OCI-M1 (cell line): ENCODE data around the gene CMAS.
A peak's percentile ranks its signal among the peaks of the same experiment; 100 is the strongest.
"Not testable (repeated sequence)": the region's sequence is repeated elsewhere in the genome, so short reads cannot be mapped to it uniquely, and the experiment has no call there.

ENCODE experiments used
- DNase-seq: peaks from one replicate; lab custom pipeline; 2025; lab: John Stamatoyannopoulos, UW

Gene CMAS

DNA sequence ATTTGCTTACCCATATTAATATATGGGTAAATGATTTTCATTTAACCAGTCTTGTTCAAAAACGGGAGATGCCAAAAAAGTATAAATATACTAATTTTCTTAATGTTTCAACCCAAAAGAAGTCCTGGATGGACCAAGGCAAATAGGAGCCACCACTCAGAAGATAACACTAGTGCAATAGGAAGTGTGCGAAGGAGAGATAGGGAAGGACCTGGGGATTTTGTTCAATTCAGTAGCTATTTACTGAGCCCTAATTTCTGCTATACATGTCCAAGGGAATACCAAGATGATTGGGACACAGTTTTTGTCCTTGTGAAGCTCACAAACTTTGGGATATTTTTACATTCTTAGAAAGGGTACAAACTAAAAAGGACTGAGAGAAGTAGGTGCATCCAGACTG lies 1.5 kb downstream of the CMAS start:
- peak; percentile 67 for DNase-seq

DNA sequence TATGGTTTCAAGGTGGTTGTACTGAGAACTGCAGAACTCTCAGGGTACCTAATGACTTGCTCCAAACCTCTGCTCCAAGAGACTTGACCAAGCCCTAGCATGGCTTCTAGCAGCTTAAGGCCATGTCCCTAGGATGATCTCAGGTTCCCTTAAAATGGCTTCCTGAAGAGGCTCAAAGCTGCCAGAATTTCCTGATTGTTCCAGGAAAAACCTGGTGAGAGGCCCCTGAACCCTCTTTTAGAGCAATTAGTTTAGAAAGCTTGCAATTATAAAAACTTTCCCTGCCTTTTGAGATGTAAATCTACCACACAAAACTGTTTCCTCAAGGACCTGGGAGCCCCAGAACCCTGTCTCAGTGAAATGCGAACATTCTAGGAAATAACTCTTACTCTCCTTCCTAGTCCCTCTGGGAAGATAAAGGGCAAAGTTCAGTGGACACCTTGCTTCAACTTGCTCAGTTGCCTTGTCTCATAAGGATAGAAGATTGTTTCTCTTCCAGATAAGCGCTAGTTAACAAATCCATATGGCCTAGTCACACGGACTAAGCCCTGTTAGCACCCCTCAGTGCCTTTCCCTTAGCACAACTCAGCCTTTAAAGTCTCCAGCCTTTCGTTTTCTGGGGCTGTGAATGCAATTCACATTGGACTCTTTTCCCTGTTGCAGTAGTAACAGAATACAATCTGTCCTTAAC lies 2.5 kb downstream of the CMAS start:
- DNase-seq: no peak

DNA sequence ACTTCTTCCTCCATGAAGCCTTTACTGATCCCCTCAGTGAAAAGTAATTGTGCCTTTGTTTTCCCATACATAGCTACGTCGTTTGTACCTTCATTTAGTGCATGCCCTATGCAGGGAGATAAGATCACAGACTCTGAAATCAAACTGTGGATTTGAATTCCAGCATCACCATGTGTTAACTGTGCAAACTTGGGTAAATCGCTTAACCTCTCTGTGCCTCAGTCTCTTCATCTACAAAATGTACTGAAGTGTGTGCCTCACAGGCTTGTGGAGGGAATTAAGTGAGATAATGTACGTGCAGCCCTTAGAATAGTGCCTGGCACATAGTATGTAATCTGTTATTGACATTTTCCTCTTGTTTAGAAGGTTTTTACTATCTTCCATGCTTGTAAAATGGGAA lies 4.1 kb downstream of the CMAS start:
- no peak for DNase-seq

DNA sequence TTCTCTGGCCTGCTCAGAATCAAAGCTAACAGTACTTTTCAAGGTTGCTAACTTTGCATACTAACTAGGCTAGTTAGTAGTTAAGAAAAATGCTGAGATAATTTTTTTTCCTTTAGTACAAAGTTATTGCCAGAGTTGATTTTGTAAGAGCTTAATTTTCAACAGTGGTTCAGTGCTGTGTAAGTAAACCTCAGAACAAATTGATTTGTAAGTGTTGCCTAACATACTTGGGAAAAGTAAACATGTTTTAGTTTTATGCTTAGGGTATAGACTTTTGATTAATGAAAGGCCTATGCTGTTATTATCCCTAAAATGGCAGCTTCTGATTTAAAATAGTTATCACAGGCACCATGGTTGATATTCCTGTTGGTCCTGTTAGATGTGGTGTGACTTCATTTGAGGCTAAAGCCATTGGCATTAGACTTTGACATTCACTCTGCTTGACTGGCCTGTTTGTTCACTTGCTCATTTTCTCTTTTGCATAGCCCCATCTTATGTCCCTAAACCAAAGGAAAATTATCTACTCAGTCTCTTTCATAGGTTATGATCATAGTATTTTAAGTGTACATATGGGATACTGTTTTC lies 5.2 kb downstream of the CMAS start:
- DNase-seq: no peak

DNA sequence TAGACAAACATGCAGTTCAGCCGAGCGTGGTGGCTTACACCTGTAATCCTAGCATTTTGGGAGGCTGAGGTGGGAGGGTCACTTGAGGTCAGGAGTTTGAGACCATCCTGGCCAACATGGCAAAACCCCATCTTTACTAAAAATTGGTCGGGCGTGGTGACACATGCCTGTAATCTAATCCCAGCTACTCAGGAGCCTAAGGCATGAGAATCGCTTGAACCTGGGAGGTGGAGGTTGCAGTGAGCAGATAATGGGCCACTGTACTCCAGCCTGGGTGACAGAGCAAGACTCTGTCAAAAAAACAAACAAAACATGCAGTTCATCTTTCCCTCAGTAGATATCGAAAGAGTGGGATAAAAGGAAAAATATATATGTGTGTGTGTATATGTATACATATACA lies 7.0 kb downstream of the CMAS start:
- DNase-seq: not testable (repeated sequence)

DNA sequence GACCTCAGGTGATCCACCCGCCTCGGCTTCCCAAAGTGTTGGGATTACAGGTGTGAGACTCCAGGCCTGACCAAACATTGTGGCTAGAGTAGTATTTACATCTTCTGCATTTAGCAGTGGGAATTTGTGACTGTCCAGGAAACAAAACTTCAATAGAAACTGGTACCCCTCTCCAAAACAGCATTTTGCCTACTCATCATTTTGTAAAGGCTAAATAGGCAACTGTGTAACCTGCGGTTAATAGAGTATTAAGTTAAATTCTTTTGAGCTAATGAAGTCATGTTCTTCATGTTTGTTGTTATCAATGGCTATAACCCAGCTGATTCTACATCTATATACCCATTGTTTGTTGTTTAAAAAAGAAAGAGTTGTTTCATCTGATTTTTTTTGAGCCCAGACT lies 8.1 kb downstream of the CMAS start:
- DNase-seq: no peak

DNA sequence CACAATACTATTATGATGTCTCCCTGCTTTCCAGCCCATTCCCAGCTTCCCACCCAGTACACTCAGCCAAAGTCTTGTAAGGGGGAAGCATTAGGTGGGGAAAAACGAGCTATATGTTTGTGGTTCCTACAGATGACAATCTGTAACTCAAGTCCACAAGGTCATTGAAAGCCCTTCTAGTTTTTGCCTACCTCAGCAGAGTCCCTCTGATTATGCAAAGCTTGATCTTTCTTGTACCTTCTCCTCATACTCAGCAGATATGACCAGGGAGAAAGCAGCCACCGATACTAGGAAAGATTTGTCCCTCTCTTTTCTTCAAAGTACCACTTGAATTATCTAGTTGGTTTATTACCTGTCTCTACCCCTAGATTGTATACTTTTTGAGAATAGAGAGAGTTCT lies 10.6 kb downstream of the CMAS start:
- DNase-seq: no peak

DNA sequence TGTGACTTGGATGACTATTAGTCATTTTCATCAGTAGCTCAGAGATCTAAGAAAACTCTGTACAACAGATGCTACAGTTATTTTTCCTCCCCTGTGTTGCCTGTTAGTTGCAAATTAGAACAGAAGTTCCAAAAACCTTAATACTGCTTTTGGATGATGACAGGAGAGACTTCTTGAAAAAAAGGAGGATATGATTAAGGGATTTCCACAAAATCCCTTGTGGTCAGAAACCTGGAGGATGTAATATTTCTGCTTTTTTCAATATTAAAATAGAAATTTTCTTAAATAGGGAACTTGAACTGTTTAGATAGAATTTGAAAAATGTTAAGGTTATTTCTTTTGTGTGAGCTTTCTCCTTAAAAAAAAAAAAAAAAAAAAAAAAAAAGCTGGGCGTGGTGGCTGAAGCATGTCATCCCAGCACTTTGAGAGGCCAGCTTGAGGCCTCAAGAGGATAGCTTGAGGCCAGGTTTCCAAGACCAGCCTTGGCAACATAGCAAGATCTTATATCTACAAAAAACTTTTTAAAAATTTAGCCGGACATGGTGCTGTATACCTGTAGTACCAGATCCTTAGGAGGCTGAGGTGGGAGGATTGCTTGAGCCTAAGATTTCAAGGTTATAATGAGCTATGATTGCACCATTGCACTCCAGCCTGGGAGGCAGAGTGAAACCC lies 14.1 kb downstream of the CMAS start:
- no peak for DNase-seq

DNA sequence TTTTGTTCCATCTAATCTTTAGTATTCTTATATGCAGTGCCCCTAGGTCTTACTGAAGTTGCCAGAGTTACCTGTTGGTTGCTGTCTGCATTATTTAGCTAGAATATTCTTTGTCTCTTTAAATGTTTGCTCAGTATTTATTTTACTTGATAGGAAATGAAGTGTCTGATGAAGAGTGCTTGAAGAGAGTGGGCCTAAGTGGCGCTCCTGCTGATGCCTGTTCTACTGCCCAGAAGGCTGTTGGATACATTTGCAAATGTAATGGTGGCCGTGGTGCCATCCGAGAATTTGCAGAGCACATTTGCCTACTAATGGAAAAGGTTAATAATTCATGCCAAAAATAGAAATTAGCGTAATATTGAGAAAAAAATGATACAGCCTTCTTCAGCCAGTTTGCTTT lies 18.9 kb downstream of the CMAS start:
- no peak for DNase-seq

DNA sequence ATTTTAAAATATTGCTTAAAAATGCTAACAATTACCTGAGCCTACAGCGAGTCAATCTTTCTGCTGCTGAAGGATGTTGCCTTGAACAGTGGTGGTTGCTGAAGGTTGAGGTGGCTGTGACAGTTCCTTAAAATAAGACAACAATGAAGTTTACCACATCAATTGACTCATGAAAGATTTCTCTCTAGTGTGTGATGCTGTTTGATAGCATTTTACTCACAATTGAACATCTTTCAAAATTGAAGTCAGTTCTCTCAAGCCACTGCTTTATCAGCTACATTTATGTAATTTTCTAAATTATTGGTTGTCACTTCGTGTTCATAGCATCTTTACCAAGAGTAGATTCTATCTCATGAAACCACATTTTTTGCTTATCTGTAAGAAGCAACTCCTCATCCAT lies 20.3 kb downstream of the CMAS start:
- no peak for DNase-seq

DNA sequence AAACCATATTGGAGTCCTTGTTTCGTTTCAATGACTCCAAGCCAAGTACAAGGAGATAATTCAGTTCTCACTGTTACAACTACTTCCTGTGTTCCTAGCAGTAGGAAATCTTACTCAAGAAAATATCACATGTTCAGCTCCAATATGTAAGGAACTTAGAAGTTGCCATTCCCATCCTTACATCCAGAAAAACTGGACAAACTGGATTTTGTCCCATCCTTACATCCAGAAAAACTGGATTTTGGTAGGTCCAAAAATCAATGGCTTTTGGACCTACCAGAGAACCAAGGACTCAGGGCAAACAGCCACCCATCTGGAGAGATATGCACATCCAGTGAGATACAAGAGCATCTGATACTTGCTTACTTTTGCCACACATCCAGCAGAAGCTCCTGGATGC lies 23.8 kb downstream of the CMAS start:
- DNase-seq: no peak

DNA sequence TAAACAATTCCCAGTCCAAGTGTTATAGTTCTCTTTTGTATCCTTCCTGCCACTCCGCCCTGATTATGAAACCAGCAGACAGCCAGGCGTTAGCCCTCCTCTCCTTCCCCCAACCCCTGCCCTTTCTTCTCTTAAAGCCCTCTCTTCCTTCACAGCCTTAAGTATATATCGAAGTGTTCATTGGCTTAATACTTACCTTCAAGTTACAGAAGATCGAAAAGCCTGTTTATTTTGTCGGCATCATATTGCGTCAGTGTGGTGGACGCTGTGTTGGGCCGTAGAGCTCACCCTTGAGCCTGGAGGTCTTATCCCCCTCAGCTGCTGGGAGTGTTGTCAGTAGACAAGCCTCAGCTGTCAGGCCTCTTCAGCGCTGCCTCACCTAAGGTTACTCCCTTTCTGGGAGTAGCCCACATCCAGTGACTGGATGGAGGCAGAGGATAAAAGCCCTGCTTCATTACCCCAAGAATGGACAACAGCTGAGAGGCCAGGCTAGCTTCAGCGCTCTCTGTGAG lies 36.2 kb downstream of the CMAS start:
- DNase-seq: no peak

DNA sequence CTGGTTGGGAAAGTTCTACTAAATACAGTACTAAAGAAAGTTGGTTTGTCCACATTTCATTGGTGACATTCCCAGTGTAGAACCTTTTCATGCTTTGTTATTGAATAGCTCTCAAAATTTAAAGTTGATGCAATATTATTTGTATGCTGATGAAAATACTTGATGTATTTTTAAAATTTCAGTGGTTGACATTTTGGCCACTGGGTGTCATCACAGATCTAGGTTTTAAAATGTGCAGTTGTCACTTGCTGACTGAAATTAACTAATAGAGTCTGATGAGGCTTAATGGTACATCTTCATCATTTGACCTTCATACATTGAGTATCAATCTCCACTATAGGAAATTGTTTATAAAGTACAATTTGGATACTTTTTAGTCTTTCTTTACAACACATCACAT lies 37.1 kb downstream of the CMAS start:
- peak; percentile 65 for DNase-seq

DNA sequence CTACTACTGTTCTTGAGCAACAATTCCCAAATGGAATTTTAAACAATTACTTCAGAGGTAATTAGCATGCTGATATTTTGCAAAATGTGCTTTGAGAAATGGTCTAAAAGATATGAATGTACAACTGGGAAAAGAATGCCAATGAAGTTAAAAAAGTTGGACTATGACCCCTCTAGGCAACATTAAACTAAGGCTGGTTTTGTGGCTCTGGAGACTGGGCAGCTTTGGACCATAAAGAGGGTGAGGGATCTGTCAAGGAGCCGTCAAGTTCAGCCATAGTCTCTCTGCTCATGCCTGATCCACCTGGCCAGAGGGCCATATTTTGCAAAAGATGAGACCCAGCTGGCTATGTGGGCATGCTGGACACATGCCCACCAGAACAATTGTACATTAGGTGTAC lies 38.8 kb downstream of the CMAS start:
- DNase-seq: no peak

DNA sequence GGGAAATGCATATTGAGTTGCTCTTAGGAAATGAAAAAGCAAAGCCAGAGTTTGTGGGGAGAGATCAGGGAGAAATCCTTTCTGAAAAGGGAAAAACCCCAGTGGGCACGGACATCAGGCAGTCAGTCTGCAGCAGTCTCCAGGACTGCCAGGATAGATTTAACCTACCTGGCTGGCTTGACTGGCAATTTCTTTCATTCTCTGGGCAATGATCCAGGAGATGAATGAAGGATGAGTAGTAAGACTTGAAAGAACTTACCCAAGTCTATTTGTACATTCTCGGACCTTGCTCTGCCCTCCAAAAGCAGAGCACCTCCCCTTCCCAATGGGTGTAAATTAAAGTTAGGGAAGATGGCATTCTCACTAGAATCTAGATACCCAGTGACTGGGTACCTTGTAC lies 42.9 kb downstream of the CMAS start:
- DNase-seq: no peak

DNA sequence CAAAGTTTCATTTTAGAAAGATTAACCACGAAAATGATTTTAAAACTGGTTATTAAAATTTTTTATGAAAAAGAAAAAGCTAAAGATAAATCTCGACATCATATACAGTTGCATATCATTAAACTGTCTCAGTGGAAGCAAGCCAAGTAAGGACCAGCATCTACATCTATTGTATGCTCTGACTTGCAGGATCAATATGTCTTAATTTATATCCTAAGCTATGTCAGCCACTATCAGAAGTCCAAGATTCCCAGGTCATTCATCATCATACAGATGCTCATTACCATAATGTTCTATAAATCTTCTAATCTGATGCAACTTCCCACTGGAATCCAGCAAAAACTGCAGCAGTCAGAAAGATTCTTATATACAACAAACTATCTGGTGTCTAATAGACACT lies 43.5 kb downstream of the CMAS start:
- no peak for DNase-seq

DNA sequence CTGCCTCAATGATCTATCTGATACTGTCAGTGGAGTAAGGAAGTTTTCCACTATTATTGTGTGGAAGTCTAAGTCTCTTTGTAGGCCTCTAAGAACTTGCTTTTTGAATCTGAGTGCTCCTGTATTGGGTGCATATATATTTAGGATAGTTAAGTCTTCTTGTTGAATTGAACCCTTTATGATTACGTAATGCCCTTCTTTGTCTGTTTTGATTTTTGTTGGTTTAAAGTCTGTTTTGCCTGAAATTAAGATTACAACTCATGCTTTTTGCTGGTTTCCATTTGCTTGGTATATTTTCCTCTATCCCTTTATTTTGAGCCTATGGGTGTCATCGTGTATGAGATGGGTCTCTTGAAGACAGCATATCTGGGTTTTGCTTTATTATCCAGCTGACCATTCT lies 53.0 kb downstream of the CMAS start:
- DNase-seq: not testable (repeated sequence)

DNA sequence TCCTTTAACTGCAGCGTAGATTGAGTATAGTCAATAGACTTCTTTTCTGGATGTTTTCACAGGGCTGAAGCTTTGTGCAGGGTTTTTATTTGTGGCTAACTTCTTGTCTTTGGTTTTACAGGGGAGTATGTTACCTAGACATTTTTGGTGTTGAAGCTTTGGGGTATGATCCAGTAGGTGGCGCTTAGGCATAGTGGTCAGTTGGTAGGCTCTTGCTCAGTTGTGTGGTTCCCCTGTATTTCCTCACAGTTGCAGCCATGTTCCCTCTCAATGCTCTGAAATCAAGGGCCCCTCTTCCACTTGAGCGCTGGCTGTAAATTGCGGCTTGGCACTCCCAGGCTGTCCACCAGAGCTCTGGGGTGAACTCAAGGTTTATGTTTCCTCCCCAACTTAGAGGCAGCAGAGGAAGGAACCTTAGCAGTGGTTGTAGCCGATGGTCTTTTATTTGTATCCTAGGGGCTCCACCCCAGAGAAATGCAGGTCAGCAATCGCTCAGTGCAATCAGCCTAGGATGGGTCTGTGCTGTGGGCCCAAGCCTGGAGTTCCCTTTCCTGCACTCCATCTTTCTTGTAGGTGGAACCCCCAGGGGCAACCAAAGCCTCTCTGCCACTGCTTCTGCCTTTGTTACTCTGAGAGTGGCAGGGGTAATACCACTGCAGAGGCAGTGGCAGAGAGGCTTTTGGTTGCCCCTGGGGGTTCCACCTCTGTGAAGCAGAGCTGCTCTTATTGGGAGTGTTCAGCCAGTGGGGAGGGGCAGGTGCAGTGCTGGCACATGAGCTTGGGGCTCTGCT lies 55.1 kb downstream of the CMAS start:
- peak; percentile 73 for DNase-seq

DNA sequence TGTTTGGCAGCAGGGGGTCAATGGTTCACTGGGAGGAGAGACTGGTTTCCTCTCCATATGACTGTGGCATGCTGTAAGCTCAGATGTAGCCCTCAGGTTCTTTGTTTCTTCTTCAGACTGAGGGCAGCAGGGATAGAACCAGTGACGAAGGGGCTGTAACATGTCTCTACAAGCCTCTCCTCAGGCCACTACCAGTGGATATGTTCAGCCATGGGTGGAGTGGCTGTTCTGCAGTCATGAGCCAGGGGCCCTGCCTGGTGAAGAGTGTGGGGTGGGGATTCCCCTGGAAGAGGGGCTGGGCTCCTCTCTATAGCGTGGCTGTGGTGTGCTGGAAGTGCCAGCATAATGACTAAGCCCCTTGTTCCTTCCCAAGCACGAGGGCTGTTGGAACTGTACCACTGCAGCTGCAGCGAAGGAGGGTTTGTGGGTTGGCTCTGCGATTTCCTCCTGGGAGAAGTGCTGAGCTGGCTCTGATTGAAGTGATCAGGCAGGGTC lies 55.8 kb downstream of the CMAS start:
- DNase-seq: no peak

DNA sequence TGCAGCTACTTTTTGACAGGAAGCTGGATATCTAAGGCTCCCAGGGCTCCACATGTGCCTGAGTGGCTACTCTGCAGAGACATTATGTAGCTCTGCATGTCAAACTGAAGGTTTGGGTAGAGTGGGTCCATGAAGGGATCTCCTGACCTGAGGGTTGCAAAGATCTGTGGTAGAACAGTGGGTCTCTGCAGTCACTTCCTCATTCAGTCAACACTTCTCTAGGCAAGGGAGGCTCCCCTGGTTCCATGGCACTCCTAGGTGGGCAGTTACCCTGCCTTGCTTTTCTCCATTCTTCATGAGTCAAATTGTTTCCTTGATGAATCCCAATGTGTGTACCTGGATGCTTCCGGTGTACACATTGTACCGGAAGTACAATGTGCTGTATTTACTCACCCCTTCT lies 57.4 kb downstream of the CMAS start:
- no peak for DNase-seq

DNA sequence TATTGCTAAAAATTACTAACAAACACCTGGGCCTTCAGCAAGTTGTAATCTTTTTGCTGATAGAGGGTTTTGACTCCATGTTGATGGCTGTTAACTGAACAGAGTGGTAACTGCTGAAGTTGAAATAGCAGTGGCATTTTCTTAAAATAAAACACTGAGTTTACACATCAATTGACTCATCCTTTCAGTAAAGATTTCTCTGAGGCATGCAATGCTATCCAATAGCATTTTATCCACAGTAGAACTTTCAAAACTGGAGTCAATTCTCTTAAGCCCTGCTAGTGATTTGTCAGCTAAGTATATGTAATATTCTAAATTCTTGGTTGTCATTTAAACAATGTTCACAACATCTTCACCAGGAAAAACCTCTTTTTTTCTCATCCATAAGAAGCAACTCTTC lies 59.5 kb downstream of the CMAS start:
- DNase-seq: no peak

DNA sequence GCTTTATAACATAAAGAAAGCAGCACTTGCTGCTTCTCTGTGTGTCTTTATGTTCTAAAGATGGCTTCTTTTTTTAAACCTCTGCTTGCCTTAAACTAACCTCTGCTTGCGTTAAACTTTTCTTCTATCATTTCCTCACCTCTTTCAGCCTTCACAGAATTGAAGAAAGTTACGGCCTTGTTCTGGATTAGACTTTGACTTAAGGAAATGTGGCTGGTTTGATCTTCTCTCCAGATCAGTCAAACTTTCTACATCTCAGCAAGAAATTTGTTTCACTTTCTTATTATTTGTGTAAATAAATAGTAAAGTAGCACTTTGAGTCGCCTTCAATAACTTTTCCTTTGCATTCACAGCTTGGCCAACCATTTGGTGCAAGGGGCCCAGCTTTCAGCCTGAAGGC lies 64.2 kb downstream of the CMAS start:
- DNase-seq: no peak
